Vagina (tissue), 2 donors: ENCODE measurements around the gene TGIF2.

Source experiments
- POLR2AphosphoS5 ChIP-seq, 2 donors: sonication (generic); formaldehyde crosslinking; IDR thresholded peaks; one replicate each; pipeline ENCODE4 v1.9.0; 2017; ENCODE audit warnings: antibody characterized with exemption in 2 of 2, mild to moderate bottlenecking in 2 of 2, low read depth in 1 of 2; ENCODE audit not compliant: insufficient read depth in 1 of 2
- TF ChIP-seq, protein P1 (sequence below), 3 experiments: fragments of 450-650 bp in 2 of 3; fragments of 200-600 bp in 1 of 3; sonication (generic) in 1 of 3; IDR thresholded peaks; one replicate each; pipeline ENCODE4 v1.5.1; 2017 to 2019; ENCODE audit warnings: antibody characterized with exemption in 3 of 3, mild to moderate bottlenecking in 2 of 3, moderate library complexity in 2 of 3

DNA sequence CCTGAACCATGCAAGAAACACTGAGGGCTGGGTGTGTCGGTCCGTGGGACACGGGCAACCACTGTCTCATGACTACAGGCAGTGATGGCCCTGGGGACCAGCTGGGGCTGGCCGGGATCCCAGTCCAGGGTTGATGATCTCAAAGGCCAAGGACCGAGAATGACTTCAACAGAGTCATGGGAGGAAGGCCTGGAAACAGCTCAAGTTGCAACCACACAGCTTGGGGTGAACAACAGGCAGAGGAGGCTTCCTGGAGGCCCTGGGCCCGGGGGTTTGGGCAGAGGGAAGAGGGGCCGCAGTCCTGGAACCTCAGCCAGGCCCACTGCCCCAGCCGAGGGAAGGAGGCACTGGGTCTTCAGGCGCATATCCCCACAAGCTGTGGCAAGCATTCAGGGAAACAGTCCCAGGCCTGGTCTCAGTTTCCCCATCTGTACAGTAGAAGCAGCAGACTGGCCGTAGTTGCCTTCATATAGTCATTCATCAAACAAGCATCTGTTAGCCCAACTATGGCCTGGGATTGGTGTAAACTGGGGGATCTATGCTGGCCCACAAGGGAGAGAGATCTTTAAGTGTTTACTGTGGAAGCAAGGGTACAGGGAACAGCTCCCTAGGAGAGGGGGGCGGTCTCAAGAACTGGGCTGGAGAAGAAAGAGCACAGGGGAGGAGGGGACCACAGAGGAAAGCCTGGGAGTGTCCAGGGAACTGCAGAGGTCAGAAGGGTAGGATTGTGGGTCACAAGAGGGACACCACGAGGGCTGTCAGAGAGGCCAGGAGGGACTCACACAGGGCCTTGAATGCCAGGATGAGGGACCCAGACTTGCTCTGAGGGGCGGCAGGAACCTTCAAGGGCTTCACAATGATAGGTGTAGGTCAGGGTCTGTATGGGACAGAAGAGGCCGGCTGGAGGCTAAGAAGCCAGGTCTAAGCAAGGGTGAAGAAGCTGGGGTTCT lies 29.9 kb upstream of the TGIF2 start:
- TF ChIP-seq, protein P1, sequence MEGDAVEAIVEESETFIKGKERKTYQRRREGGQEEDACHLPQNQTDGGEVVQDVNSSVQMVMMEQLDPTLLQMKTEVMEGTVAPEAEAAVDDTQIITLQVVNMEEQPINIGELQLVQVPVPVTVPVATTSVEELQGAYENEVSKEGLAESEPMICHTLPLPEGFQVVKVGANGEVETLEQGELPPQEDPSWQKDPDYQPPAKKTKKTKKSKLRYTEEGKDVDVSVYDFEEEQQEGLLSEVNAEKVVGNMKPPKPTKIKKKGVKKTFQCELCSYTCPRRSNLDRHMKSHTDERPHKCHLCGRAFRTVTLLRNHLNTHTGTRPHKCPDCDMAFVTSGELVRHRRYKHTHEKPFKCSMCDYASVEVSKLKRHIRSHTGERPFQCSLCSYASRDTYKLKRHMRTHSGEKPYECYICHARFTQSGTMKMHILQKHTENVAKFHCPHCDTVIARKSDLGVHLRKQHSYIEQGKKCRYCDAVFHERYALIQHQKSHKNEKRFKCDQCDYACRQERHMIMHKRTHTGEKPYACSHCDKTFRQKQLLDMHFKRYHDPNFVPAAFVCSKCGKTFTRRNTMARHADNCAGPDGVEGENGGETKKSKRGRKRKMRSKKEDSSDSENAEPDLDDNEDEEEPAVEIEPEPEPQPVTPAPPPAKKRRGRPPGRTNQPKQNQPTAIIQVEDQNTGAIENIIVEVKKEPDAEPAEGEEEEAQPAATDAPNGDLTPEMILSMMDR (IDR thresholded peaks at IDR 0.05) = no peak
- TF ChIP-seq POLR2AphosphoS5 (IDR thresholded peaks at IDR 0.05; ENCODE audit: insufficient read depth in 1 of 2, low read depth in 1 of 2) = peak in 1 of 2 donors; percentile 81
